Tibial nerve (tissue), 3 donors: ENCODE data around the gene PI16.

Source experiments
- POLR2A ChIP-seq, 2 donors: fragments of 450-650 bp; IDR thresholded peaks; one replicate each; pipeline ENCODE4 v1.6.1; 2017; ENCODE audit warnings: antibody characterized with exemption in 2 of 2, mild to moderate bottlenecking in 2 of 2, moderate library complexity in 2 of 2
- TF ChIP-seq, protein P1 (sequence below), 5 experiments: fragments of 200-600 bp in 3 of 5; fragments of 450-650 bp in 2 of 5; sonication (generic) in 3 of 5; IDR thresholded peaks; one replicate each; pipeline ENCODE4 v1.5.1; 2016 to 2019; ENCODE audit warnings: antibody characterized with exemption in 5 of 5, mild to moderate bottlenecking in 3 of 5, moderate library complexity in 2 of 5

DNA sequence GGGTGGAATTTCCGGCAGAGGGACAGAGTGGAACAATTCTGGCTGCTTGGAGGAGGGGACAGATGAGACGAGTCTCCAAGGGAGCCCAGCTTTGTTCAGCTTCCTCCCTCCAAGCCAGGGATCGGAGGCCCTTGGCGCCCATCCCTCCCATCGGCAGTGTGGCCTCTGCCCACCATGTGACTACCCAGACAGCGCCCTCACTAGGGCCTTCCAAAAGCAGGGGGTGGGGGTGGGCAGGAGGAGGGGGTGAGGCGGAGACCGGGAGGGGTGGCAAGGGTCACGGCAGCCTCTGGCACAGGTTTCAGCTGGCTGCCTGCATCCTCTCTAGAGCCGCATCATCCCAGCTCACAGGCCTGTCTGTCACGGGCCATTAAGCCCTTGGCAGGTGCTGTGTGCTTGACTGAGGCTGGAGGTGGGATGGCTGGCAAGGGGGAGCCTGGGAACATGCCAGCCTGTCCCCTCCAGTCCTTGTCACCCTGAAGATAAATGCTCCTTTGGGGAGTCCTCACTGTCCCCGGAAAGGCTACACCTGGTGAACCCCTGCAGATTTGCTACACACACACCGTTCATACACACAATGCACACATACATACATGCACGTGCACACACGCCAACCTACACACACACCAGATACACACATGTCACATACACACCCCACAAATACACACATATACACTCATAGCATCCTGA, 44.7 kb downstream of the PI16 start:
- TF ChIP-seq, protein P1, sequence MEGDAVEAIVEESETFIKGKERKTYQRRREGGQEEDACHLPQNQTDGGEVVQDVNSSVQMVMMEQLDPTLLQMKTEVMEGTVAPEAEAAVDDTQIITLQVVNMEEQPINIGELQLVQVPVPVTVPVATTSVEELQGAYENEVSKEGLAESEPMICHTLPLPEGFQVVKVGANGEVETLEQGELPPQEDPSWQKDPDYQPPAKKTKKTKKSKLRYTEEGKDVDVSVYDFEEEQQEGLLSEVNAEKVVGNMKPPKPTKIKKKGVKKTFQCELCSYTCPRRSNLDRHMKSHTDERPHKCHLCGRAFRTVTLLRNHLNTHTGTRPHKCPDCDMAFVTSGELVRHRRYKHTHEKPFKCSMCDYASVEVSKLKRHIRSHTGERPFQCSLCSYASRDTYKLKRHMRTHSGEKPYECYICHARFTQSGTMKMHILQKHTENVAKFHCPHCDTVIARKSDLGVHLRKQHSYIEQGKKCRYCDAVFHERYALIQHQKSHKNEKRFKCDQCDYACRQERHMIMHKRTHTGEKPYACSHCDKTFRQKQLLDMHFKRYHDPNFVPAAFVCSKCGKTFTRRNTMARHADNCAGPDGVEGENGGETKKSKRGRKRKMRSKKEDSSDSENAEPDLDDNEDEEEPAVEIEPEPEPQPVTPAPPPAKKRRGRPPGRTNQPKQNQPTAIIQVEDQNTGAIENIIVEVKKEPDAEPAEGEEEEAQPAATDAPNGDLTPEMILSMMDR (IDR thresholded peaks at IDR 0.05): no peak
- no peak for TF ChIP-seq POLR2A (IDR thresholded peaks at IDR 0.05)
